Retinal pigment epithelial cell (primary cell): ENCODE measurements around the gene SEPHS1.
"Not testable (repeated sequence)": the region's sequence is repeated elsewhere in the genome, so short reads cannot be mapped to it uniquely, and the experiment has no call there.

Source experiments
- DNase-seq: peaks from one replicate; pipeline ENCODE4 v3.0.0-alpha.2; 2010; ENCODE audit warnings: low read depth
- H3K4me3 ChIP-seq: 2 replicates; pipeline ENCODE4 v1.5.1; 2011; ENCODE audit warnings: mild to moderate bottlenecking, low read length, control low read depth, moderate library complexity
- TF ChIP-seq, protein P1 (sequence below): conservative IDR thresholded peaks from 2 replicates; pipeline ENCODE4 v1.5.1; 2011; ENCODE audit warnings: low read depth, low read length, control low read depth, inconsistent platforms

Gene SEPHS1

DNA sequence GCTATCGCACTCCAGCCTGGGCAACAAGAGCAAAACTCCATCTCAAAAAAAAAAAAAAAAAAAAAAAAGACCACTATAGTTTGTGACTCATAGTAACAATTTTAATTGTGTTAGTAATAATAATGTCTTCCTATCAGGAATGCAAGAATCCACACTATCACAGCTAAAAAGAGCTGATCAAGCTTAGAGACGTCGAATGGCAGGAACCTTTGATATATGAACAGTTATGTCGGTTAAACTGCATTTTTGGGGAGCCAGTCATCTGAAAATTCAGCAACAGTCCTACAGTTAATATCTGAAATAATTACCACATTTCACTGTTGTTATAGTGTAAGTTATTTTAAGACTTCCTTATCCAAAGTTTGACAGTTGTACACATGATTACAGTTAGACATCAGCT is 57.0 kb downstream of the SEPHS1 start:
- H3K4me3 ChIP-seq = no peak overlapping the region
- TF ChIP-seq, protein P1, sequence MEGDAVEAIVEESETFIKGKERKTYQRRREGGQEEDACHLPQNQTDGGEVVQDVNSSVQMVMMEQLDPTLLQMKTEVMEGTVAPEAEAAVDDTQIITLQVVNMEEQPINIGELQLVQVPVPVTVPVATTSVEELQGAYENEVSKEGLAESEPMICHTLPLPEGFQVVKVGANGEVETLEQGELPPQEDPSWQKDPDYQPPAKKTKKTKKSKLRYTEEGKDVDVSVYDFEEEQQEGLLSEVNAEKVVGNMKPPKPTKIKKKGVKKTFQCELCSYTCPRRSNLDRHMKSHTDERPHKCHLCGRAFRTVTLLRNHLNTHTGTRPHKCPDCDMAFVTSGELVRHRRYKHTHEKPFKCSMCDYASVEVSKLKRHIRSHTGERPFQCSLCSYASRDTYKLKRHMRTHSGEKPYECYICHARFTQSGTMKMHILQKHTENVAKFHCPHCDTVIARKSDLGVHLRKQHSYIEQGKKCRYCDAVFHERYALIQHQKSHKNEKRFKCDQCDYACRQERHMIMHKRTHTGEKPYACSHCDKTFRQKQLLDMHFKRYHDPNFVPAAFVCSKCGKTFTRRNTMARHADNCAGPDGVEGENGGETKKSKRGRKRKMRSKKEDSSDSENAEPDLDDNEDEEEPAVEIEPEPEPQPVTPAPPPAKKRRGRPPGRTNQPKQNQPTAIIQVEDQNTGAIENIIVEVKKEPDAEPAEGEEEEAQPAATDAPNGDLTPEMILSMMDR = no peak
- DNase-seq = no peak

- H3K4me3 ChIP-seq = no peak overlapping the region
- TF ChIP-seq, protein P1 = no peak
- DNase-seq = no peak
Observed at GRCh38 chr10:13284050-13284449, 64.0 kb downstream of the SEPHS1 start.

DNA sequence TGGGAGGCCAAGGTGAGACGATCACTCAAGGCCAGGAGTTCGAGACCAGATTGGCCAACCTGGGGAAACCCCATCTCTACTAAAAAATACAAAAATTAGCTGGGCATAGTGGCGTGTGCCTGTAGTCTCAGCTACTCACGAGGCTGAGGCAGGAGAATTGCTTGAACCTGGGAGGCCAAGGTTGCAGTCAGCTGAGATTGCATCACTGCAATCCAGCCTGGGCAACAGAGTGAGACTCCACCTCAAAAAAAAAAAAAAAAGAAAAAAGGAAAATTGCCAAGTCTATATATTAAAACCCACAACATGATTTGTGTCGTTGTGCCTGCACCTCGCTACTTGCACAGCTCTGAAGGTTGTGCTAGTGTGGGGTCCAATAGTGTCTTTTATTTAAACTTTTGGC is 65.7 kb downstream of the SEPHS1 start:
- not testable (repeated sequence) for DNase-seq, H3K4me3 ChIP-seq

DNA sequence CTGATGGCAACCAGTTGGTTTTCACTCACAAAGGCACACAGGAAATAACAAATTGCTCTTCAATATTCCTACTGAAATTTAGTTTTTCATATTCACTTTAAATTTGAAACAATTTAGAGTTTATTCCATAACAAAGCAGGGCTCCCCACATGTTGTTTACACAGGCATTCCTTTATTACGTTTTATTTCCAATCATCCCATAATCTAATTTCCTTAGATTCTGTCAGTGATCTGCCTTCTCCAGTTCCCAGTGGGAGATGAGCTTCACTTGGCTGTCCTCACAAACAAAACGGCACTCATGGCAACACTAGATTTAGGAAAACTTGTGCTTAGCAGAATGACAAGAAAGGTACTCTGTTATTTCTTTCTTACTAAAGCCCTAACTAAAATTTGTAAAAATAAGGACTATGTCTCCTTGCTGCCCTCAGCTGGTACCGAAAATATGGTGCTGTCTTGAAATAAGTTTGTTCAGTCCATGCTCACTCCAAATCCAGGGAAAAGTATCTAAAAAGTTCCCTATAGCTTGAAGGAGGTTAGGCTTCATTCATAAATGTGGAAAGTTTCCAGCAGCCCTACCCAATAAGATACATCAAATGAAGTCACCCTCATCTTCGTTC is 71.2 kb downstream of the SEPHS1 start:
- no peak overlapping the region for H3K4me3 ChIP-seq
- TF ChIP-seq, protein P1 = peak; percentile 27
- DNase-seq = no peak

DNA sequence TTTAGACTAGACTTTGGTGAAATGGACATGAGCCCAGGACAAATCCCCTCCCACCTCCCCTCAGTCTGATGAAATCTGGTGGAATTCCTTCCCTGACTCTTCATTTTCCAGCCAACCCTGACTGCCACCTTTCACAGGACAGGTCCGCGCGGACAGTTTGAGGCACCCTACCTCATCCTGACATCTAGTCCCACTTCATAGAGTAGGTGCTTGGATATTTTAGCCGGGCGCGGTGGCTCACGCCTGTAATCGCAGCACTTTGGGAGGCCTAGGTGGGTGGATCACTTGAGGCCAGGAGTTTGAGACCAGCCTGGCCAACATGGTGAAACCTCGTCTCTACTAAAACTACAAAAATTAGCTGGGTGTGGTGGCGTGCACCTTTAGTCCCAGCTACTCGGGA is 71.9 kb downstream of the SEPHS1 start:
- DNase-seq, H3K4me3 ChIP-seq: not testable (repeated sequence)

GRCh38 chr10:13272164-13272571 is 75.9 kb downstream of the SEPHS1 start:
- no peak for DNase-seq

DNA sequence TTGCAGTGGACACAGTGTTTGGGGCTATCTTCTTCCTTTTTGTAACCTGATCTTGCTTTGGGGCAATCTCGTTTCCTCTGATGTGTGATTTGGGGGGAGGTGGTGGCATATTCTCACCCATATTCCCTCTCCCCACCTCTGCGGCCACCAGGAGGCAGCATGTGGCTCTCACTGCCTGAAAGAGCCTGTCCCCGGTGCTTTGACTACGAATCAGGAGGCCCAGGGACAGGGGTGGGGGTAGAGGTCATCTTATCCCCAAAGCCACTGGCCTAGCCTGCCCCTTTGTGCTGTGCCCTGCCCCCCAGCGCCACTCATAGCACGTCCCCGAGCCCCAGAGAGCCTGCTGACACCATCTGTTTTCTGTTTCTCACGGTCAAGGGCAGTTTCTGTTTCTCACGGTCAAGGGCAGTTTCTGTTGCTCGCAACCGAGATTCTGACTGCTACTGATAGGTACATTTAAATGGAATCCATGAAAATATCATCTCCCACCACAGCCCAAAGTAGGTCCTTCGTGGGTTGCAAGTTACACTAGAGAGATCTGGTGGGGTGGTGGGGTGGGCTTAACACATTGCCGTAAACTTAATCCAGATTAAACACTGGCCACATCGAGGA is 76.4 kb downstream of the SEPHS1 start:
- no peak overlapping the region for H3K4me3 ChIP-seq
- DNase-seq = no peak
- TF ChIP-seq, protein P1 = peak; percentile 56

More at GRCh38 chr10:13272164-13272571, 75.9 kb downstream of the SEPHS1 start:
- no peak overlapping the region for H3K4me3 ChIP-seq
- TF ChIP-seq, protein P1 = no peak

DNA sequence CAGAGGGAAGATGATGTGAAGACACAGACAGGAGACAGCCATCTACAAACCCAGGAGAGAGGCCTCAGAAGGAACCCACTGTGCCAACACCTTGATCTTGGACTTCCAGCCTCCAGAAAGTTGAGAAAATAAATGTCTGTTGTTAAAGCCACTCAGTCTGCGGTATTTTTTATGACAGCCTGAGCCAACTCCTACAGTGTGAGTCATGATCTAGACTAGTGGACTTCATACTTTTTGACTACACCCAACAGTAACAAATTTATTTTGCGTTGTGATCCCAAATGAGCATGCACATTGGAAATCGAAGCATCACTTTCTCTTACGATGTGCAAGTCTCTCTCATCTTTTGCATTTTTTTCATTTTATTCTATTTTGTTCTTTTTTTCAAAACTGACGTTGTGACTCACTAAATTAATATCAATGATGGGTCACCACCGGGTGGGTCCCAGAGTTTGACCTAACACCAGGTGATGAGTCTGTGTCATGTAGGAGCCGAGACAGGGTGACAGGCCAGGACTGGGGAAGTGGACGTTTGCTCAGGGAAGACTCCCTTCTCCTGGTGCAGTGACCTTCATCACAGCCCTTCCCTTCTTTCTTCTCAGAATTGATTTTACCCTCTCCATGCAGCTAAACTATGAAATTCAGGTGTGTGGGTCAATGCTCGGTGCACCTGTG is 77.1 kb downstream of the SEPHS1 start:
- TF ChIP-seq, protein P1 = no peak
- no peak for DNase-seq

More for the DNA sequence above, 77.1 kb downstream of the SEPHS1 start:
- H3K4me3 ChIP-seq = no peak overlapping the region
